GM04503 (cell line): ENCODE data around the gene YWHAQ.

Experiments
- DNase-seq: peaks from one replicate; pipeline ENCODE4 v3.0.0-alpha.2; 2012; ENCODE audit warnings: low read depth

YWHAQ gene

DNA sequence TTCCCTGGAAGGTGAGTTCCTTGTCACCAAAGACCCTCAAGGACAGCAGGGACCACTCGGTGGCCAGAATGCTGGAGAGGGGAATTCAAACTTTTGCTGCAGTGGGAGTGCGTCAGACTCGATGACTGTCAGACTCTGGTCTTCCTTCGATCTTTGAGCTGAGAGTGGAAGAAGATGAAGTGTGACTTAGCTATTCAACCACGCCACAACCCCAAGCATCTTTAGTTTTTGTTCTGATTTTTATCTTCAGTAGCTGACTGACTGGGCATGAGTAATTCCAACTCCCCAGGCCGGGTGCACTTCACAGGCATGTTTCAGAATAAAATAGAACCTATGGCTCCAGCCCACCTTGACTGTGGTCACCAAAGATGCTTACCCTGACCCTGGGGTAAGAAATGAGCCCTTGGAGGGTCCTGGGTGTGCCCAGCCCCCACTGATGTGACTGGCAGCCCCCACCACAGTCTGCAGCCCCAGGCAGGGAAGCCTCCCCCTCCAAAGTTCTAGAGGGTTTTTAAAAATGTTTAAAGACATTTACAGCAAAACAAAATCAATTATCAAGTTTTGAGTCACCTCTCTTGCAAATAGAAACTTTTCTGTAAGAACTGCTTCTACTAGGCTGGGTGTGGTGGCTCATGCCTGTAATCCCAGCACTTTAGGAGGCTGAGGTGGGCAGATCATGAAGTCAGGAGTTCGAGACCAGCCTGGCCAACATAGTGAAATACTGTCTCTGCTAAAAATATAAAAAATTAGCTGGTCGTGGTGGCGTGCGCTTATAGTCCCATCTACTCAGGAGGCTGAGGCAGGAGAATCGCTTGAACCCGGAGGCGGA lies 24.9 kb upstream of the YWHAQ start:
- peak; percentile 72 for DNase-seq

DNA sequence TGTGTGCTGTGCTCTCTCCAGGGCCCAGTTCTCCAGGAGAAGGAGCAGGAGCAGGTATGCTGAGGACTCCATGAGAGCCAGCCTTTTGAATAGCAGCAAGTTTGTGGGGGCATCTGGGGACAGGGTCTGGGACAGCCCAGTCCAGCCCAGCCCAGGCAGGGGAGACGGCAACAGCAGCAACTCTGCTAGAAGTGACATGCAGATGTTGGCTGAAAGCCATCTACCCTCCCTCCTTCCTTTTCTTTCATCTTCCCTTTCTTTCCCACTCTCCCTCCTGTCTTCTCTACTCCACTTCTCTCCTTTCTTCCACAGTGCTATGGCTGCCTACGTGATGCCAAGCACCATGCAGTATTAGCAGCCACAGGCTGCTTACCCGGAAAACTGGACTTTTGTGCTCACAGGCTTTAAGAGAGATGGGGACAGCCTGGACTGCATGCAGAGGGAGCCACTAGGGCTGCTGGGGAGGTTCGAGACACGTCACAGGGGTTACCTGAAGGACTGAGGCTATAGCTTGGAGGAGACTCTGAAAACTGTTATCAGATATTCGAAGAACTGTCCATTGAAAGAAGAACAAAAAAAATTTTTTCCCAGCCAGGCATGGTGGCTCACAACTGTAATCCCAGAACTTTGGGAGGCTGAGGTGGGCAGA lies 23.8 kb upstream of the YWHAQ start:
- no peak for DNase-seq

DNA sequence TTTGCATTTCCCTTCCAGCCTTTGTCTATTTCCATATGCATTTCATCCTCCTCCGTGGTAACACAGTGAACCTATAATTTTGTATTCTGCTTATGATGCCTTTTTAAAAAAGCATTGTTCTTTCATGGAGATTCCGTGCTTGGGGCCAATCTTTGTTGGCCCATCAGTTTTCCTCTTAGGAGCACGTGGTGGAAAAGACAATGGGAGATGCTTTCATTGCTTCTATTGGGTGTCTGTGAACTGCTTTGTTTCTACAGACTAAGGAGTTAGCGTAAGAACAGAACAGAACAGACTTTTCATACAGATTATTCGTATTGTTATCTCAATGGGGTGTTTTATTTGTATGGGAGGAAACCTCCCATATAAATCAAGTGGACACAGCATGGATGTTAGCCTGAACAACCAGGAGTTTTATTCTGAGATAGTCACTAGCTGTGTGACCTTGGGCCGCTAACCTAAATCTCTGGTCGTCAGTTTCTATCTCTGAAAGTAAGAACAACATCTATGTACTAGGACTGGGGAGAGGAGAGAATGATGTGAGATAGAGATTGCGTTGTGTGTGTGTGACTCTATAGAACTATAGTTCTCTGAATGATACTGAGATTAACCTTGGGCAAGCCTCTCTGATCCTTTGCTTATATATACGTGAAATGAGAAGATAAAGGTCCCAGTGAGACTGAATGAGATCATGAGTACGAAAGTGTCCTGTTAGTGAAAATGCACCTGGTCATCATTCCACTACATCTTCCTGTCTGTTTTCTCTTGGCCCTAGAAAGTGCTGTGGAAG lies 22.9 kb upstream of the YWHAQ start:
- DNase-seq: no peak

DNA sequence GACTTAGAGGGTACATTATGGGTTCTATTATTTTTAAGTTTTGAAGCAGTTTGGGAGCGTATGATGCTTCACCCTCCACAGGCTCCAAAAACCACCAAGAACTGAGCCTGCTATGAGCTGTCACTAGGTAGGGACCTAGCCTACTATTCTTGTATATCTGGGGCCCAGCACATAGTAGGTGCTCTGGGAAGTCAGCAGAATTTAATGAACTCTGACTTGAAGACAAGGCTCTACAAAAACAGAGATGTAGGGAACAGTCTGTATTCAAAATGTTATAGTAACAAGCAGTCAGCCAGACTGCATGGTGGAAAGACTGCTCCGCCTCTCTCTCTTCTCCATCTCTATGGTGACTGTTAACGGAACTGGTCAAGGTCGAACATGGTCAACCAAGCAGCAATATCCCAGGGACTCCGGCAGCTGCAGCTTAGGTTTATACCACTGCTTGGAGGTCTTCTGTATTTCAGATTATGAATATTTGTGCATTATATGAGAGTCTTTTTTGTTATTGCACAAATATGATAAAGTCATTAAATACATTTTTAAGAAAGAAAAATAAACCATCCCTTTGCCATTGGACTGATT lies 22.2 kb upstream of the YWHAQ start:
- no peak for DNase-seq

- DNase-seq: no peak
Measured at GRCh38 chr2:9652267-9652666, 21.5 kb upstream of the YWHAQ start.

GRCh38 chr2:9650119-9650821 lies 19.5 kb upstream of the YWHAQ start:
- no peak for DNase-seq

DNA sequence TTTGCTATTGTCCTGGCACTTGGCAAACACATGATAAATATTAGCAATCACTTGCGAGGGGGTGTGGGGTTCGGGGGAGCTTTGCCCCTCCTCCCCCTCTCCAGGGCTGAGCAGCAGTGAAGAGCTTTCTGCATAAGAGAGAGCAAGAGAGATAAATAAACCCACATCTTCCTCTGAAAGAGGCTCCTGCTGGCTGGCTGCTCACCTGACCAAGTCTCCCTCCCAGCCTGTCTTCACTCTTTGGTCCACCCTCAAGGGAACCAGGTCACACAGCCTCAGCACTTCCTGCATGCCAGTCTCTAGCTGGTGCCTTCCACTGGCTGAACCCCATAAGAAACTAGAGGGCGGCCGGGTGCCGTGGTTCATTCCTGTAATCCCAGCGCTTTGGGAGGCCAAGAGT lies 18.5 kb upstream of the YWHAQ start:
- DNase-seq: no peak

DNA sequence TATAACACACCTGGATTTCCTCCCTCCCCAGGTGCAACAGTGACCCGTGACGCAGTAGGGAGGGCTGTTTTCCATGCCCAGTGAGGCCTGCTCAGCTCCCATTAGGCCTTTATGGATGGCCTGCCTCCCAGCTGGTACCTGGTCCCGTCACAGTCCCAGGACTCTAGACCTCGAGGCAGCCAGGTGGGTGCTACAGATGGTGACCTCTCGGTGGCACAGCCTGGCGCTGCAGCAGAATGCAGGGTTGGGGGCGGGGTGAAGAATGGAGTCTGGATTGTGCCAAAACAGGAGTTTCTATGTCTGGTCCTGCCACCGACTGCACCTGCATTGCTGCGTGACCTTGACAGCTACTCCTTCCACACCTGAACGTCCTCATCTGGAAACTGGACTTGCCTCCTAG lies 18.0 kb upstream of the YWHAQ start:
- DNase-seq: no peak

DNA sequence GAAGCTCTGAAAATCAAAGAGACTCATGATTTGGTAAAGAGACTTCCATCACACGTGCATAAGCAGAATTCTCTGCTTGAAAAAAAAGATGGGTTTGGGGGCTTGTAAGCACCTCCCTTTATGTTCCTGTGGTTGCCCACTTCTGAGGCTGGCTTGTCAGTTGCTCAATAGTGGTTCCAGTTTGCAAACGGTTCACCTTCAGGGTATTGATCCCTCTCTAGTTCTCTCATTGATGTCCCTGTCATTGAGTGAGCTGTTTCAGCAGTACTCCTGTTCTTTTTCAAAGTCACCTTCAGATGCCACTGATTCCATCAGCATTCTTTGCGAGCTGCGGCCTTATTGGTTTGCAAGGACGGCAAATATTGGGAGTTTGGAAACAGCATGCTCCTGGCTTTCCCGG lies 17.1 kb upstream of the YWHAQ start:
- DNase-seq: no peak

- no peak for DNase-seq
Measured at GRCh38 chr2:9646196-9647030, 15.6 kb upstream of the YWHAQ start.

DNA sequence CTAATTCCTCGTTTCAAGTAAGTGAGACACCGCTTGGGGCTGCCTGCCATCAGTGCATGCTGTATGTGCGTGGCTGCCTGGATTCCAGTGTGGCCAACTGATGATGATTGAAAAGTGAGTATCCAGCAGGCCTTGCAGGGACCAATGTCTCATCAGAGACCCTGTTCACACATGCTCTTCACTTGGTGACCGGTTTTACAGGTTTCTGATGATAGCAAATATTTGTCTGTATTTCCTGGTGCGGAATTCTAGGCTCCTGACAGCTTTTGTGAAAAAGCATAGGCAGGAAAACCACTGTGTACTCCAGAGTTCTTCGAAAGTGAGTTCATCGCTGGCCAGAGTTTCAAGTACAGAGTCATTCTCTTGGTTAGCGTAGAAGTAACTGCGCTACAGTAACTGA lies 13.8 kb upstream of the YWHAQ start:
- DNase-seq: no peak

- no peak for DNase-seq
Measured at GRCh38 chr2:9644021-9644420, 13.2 kb upstream of the YWHAQ start.

DNA sequence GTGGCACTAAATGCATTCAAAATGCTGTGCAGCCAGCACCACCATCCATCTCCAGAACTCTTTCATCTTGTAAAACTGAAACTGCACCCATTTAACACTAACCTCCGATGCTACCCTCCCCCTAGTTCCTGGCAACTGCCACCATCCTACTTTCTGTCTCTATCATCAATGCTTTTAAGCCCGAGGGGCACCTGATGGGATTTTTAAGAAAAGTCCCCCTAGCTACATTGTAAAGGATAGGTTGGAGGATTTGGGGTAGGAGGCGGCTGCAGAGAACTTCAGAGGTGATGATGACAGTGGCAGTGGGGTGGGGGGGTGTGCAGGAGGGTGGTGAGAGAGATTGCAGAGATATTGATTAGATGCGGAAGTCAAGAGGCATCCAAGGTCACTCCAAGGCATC lies 10.8 kb upstream of the YWHAQ start:
- no peak for DNase-seq

DNA sequence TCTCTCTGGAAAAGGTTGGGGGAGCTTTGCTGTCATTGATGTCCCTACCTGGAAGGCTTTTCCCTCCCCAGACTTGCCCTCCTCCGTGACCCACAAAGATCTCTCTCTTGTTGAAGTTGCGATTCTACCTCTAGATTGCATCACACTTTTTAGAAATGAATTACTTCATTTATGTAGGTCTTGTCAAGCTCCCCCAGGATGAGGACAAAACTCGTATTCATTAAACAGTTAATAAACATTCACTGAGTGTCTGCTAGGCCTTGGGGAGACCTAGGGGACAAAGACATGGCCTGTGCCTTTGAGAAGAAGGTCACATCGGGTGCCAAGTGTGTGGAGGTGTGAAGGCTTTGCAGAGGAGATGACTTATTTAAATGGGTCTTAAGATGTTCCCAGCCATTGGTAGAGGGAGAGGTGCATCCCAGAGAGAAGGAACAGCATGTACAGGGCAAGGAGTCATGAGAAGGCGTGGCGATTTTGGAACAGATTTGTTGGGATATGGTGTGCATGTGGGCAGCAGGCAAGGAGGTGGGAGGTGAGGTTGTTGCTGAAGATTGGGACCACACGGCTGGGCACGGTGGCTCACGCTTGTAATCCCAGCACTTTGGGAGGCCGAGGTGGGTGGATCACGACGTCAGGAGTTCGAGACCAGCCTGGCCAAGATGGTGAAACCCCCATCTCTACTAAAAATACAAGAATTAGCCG lies 9.8 kb upstream of the YWHAQ start:
- no peak for DNase-seq

DNA sequence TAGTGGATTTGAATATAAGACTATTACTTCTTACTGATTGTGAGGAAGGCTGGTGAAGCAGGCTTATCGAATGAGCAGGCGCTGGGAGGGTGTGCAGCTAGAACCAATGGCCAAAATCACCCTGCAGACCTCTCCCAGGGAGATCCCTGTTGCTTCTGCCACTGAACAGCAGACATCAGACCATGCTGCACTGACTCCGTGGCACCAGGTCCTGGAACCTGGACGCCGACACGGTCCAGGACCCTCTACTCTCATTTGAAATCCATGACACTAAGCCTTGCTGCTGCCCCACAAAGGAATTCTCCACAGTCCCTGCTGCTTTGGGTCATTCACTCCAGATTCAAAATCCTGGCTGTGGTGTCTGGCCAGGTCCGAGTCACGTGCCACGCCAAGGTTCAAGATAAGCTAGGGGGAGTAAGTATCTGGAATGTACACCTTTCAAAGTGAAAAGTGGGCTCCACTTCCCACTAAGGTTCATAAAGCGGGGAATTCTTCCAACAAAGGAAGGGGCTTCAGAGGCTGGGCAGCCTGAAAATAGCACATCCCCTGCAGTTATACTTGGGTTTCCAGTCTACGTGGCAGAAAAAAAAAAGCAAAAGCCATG lies 9.0 kb upstream of the YWHAQ start:
- DNase-seq: no peak

GRCh38 chr2:9639000-9639602 lies 8.3 kb upstream of the YWHAQ start:
- DNase-seq: no peak

DNA sequence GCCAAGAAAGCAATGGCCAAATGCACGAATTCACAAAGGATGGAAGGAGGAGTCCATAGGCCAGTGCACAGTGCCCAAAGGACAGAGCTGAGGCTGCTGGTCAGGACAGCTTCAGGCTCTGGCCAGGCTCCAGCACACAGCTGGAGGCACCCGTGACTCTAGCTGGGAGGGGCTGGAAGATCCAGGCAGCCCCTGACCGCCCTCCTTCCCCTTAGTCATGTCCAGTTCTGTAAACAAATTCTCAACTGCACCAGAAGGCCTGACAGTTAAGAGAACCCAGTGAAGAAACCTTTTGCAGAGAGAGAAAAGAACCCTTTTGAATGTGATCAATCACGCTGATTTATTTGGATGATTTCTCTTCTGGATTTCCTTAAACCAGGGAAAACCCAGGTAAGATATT lies 7.7 kb upstream of the YWHAQ start:
- DNase-seq: peak; percentile 77

GRCh38 chr2:9637330-9637729 lies 6.5 kb upstream of the YWHAQ start:
- DNase-seq: no peak

DNA sequence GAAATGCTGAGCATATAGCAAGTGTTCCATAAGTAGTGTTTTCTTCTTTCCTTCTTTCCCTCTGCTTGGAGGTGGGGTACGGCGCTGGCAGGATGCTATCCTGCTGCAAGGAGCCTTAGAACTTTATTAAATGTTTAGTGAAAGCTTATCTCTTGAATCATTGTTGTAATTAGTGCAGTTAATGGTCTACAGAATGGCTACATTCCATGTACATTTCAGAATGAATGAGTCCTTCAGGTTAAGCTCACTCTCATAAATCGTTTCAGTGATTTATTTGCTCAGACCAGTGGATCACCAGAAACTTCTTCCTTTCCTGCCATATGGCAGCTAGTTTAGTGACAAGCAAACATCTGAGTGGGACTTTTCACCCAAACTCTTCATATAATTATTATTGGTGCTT lies 3.3 kb upstream of the YWHAQ start:
- no peak for DNase-seq
